OCI-LY7 (cell line): Measurements from ENCODE around the gene PACC1. TPM values are rescaled to one million over a fixed set of nuclear protein-coding genes. Genes with fewer than 3 reads are reported as not detected.

Experiments used
- BruUV-seq: library from RNA; stranded (reverse); fragments of 400-500 nt; replicated peaks from 2 replicates; lab custom pipeline; 2021; lab: Mats Ljungman, UMichigan
- CTCF ChIA-PET: fragments of 300-600 bp; sonication (Branson Sonifier 250); formaldehyde crosslinking; loops from one replicate; lab custom pipeline; 2022; ENCODE audit warnings: antibody characterized with exemption; ENCODE audit not compliant: unreplicated experiment; lab: Charles Lee
- POLR2A ChIA-PET: fragments of 300-600 bp; sonication (Branson Sonifier 250); formaldehyde crosslinking; loops from one replicate; lab custom pipeline; 2022; ENCODE audit warnings: antibody characterized with exemption; lab: Charles Lee
- DNase-seq: peaks from one replicate; pipeline ENCODE4 v3.0.0-alpha.2; 2015; ENCODE audit warnings: low spot score
- H2AFZ ChIP-seq: fragments of 200-600 bp; sonication (generic), shearing (Covaris generic); 2 replicates; pipeline ENCODE4 v1.6.1; 2014; ENCODE audit warnings: mild to moderate bottlenecking, antibody characterized with exemption, low read length, moderate library complexity
- H3K27ac ChIP-seq: fragments of 200-600 bp; sonication (generic); 2 replicates; pipeline ENCODE4 v1.5.1; 2014; ENCODE audit warnings: mixed run types, low read depth, mild to moderate bottlenecking, moderate library complexity, low read length, inconsistent platforms; ENCODE audit not compliant: poor library complexity, severe bottlenecking
- H3K36me3 ChIP-seq: fragments of 200-600 bp; sonication (generic); 2 replicates; pipeline ENCODE4 v1.6.1; 2014; ENCODE audit warnings: mild to moderate bottlenecking, antibody characterized with exemption, low read length, moderate library complexity, mixed read lengths; ENCODE audit not compliant: insufficient read depth
- H3K4me1 ChIP-seq: fragments of 200-600 bp; sonication (generic); 2 replicates; pipeline ENCODE4 v1.5.1; 2014; ENCODE audit warnings: mild to moderate bottlenecking, low read length; ENCODE audit not compliant: insufficient read depth, poor library complexity, severe bottlenecking
- H3K4me2 ChIP-seq: fragments of 200-600 bp; sonication (generic); 2 replicates; pipeline ENCODE4 v1.6.1; 2014; ENCODE audit warnings: mild to moderate bottlenecking, low read length
- H3K4me3 ChIP-seq: fragments of 200-600 bp; sonication (generic); 2 replicates; pipeline ENCODE4 v1.5.1; 2014; ENCODE audit warnings: mild to moderate bottlenecking, low read depth, low read length; ENCODE audit not compliant: poor library complexity, severe bottlenecking
- H3K79me2 ChIP-seq: fragments of 200-600 bp; sonication (generic); 2 replicates; pipeline ENCODE4 v1.6.1; 2016; ENCODE audit warnings: low read depth, mild to moderate bottlenecking, low read length, moderate library complexity, mixed read lengths; ENCODE audit not compliant: insufficient read depth
- H3K9me2 ChIP-seq: fragments of 200-600 bp; sonication (generic); 2 replicates; pipeline ENCODE4 v1.6.1; 2016; ENCODE audit warnings: mild to moderate bottlenecking, low read length, mixed read lengths; ENCODE audit not compliant: insufficient read depth
- H3K9me3 ChIP-seq: fragments of 200-600 bp; sonication (generic); 2 replicates; pipeline ENCODE4 v1.6.1; 2014; ENCODE audit warnings: mild to moderate bottlenecking, mixed run types, low read length, mixed read lengths
- H4K20me1 ChIP-seq: fragments of 200-600 bp; sonication (generic); 2 replicates; pipeline ENCODE4 v1.6.1; 2014; ENCODE audit warnings: mild to moderate bottlenecking, antibody characterized with exemption, low read length, moderate library complexity, mixed read lengths; ENCODE audit not compliant: insufficient read depth
- EZH2phosphoT487 ChIP-seq: fragments of 200-600 bp; sonication (generic); IDR thresholded peaks from 2 replicates; pipeline ENCODE4 v1.6.1; 2018; ENCODE audit warnings: low read depth, borderline replicate concordance, mild to moderate bottlenecking, mixed run types, antibody characterized with exemption, low read length, moderate library complexity, mixed read lengths
- intact Hi-C: fragments of 100-400 bp; cut with micrococcal nuclease; formaldehyde crosslinking; loops from one replicate; pipeline ENCODE4 v1.10.0; 2022; ENCODE audit not compliant: unreplicated experiment
- total RNA-seq, 2 experiments: library from RNA; depleted of rRNA in 1 of 2; stranded (reverse); fragments of >200 nt in 1 of 2; shearing (Covaris generic) in 1 of 2; gene quantifications; 2 replicates each; pipeline ENCODE4 v1.2.3, GENCODE V29; 2014 to 2022
- TF ChIP-seq, protein P1 (sequence below): fragments of 200-600 bp; sonication (generic); conservative IDR thresholded peaks from 2 replicates; pipeline ENCODE4 v1.5.1; 2014; ENCODE audit warnings: mild to moderate bottlenecking, antibody characterized with exemption, low read length, moderate library complexity, mixed read lengths

Gene PACC1
- total RNA-seq, 2 experiments from 2014 or later: 17.3 to 30.8 TPM

DNA sequence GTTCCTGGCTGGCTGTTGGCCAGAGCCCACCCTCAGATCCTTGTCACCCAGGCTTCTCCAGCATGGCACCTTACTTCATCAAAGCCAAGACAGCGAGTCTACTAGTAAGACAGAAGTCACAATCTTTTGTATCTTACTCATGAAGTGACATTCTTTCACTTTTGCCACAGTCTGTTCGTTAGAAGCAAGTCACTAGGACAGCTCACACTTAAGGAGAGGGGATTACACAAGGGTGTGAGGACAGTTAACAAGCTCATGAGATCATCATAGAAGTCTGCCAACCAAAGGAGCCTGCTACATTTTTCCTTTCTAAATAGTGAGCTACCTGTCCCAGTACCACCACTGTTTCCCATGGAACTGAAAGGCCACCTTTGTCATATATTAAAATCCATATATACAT lies 61.5 kb downstream of the PACC1 start:
- no peaks in the 10 kb centered on the region; the same call in 1 of the 2 replicates for H4K20me1 ChIP-seq
- DNase-seq: no peak
- H3K4me1 ChIP-seq: no peaks in the 10 kb centered on the region
- H3K27ac ChIP-seq: no peak overlapping the region
- no TSS peak for BruUV-seq
- no peaks in the 10 kb centered on the region for H3K9me2 ChIP-seq
- H3K9me3 ChIP-seq: no peaks in the 10 kb centered on the region
- H3K4me3 ChIP-seq: no peak overlapping the region
- ChIA-PET CTCF (no interaction called here), POLR2A (interaction anchor here (0.6 to 1.5 kb wide), 3 partner anchors 8 to 234 kb away, joined by 3 to 4 read pairs (median 4); no protein-coding TSS in a partner anchor)
- TF ChIP-seq EZH2phosphoT487: no peak
- TF ChIP-seq, protein P1, sequence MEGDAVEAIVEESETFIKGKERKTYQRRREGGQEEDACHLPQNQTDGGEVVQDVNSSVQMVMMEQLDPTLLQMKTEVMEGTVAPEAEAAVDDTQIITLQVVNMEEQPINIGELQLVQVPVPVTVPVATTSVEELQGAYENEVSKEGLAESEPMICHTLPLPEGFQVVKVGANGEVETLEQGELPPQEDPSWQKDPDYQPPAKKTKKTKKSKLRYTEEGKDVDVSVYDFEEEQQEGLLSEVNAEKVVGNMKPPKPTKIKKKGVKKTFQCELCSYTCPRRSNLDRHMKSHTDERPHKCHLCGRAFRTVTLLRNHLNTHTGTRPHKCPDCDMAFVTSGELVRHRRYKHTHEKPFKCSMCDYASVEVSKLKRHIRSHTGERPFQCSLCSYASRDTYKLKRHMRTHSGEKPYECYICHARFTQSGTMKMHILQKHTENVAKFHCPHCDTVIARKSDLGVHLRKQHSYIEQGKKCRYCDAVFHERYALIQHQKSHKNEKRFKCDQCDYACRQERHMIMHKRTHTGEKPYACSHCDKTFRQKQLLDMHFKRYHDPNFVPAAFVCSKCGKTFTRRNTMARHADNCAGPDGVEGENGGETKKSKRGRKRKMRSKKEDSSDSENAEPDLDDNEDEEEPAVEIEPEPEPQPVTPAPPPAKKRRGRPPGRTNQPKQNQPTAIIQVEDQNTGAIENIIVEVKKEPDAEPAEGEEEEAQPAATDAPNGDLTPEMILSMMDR: no peak
- intact Hi-C loops: no loop called here
- H2AFZ ChIP-seq: no peak overlapping the region
- no peaks in the 10 kb centered on the region for H3K79me2 ChIP-seq
- H3K4me2 ChIP-seq: no peak overlapping the region
- peaks cover 76% of the 10 kb centered on the region for H3K36me3 ChIP-seq

DNA sequence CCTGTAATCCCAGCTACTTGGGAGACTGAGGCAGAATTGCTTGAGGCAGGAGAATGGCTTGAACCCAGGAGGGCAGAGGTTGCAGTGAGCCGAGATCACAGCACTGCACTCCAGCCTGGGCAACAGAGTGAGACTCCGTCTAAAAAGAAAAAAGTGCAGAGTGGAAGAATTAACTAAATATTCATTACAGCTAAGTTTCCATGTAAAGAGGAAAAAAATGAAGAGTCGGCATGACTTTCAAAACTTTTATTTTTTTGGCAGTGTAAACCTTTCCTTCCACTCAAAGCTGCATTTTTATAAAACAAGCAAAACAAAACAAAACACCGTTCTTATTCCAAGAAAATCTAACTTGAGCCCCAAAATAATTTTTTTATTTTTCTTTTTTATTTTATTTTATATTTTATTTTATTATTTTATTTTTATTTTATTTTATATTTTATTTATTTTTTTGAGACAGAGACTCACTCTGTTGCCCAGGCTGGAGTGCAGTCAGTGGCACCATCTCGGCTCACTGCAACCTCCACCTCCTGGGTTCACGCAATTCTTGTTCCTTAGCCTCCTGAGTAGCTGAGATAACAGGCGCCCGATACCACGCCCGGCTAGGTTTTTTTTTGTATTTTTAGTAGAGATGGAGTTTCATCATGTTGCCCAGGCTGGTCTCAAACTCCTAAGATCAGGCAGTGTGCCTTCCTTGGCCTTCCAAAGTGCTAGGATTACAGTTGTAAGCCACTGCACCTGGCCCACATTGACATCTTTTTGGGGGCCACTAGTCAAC lies 62.9 kb downstream of the PACC1 start:
- Histone ChIP-seq H3K9me2 (no peaks in the 10 kb centered on the region), H3K9me3 (no peaks in the 10 kb centered on the region), H2AFZ (no peak overlapping the region), H3K27ac (no peak overlapping the region), H3K36me3 (peaks cover 81% of the 10 kb centered on the region), H3K79me2 (no peaks in the 10 kb centered on the region), H4K20me1 (no peaks in the 10 kb centered on the region; the same call in 1 of the 2 replicates), H3K4me1 (no peaks in the 10 kb centered on the region), H3K4me3 (no peak overlapping the region), H3K4me2 (no peak overlapping the region)
- no TSS peak for BruUV-seq
- ChIA-PET CTCF (no interaction called here), POLR2A (no interaction called here)
- TF ChIP-seq, protein P1: no peak
- no peak for TF ChIP-seq EZH2phosphoT487
- intact Hi-C loops: no loop called here
- DNase-seq: no peak

DNA sequence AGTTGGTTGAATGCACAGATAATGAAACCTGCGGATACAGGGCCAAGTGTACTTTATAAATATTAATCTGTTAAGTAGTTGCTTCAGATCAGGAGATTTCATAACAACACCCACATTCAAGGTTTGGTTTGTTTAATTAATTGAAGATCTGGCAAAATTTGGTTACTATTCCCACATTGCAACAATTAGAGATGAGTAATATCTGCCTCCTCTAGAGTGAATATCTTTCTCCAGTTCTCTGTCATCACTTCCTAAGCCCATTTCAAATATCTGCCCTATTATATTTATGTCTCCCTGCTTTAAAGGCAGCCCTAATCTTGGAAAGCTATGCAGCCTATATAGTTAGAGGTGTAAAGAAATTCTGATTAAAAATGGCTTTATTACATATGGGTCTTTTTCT lies 68.1 kb downstream of the PACC1 start:
- no peak overlapping the region for H3K4me3 ChIP-seq
- peaks cover 79% of the 10 kb centered on the region for H3K36me3 ChIP-seq
- H3K4me1 ChIP-seq: no peaks in the 10 kb centered on the region
- no peaks in the 10 kb centered on the region for H3K79me2 ChIP-seq
- no TSS peak for BruUV-seq
- ChIA-PET POLR2A (no interaction called here), CTCF (no interaction called here)
- H2AFZ ChIP-seq: no peak overlapping the region
- H3K9me3 ChIP-seq: no peaks in the 10 kb centered on the region
- H4K20me1 ChIP-seq: no peaks in the 10 kb centered on the region; the same call in 1 of the 2 replicates
- DNase-seq: no peak
- no peaks in the 10 kb centered on the region for H3K9me2 ChIP-seq
- intact Hi-C loops: no loop called here
- H3K27ac ChIP-seq: no peak overlapping the region
- no peak overlapping the region for H3K4me2 ChIP-seq
- TF ChIP-seq, protein P1: no peak
- no peak for TF ChIP-seq EZH2phosphoT487
